Left ventricle myocardium superior (tissue), 1 donor: ENCODE measurements around the gene ZMYND11. TPM values are rescaled to one million over a fixed set of nuclear protein-coding genes. Genes with fewer than 3 reads are reported as not detected.
A peak's percentile ranks its signal among the peaks of the same experiment; 100 is the strongest.

Experiments
- ATAC-seq: fragments of 200-7000 bp; cut with Tn5 transposase; one replicate; pipeline ENCODE4 v1.9.1; 2020; ENCODE audit warnings: mild to moderate bottlenecking, moderate library complexity
- DNase-seq: peaks from one replicate; pipeline ENCODE4 v3.0.0-alpha.2; 2020
- intact Hi-C: fragments of 100-400 bp; cut with micrococcal nuclease; formaldehyde crosslinking; loops from one replicate; pipeline ENCODE4 v1.11.0; 2022
- total RNA-seq: library from RNA; stranded (reverse); fragmentation: NEBNext Ultra II Directional; extraction: Animal tissue kit (Norgen Biotek cat#: 25700); gene quantifications from one replicate; pipeline ENCODE4 v1.2.1, GENCODE V29; 2021
- donor health status: DM: no; HTN: yes; CAD: no; lungs with severe emphysema.

The ZMYND11 gene
- total RNA-seq, 1 donor from 2014 or later, result 80.7 TPM

DNA sequence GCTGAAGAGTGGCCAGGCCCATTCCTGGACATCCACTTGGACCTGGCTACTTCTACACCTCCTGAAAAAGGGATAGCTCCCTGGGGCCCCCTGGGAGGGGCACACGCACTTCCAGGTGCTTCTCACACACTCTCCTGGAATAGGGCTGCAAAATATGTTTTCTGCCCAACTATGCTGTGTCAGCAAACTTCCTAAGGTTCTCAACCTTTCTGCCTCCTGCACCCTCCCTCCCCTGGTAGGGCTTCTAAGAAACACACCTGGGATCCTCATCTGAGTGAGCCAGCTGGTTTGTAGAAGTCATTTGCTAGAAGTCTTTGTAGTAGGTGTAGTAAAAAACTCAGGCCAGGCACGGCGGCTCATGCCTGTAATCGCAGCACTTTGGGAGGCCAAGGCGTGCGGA, 136.5 kb downstream of the ZMYND11 start:
- intact Hi-C loops, result no loop called here
- DNase-seq, result no peak
- ATAC-seq, result no peak

DNA sequence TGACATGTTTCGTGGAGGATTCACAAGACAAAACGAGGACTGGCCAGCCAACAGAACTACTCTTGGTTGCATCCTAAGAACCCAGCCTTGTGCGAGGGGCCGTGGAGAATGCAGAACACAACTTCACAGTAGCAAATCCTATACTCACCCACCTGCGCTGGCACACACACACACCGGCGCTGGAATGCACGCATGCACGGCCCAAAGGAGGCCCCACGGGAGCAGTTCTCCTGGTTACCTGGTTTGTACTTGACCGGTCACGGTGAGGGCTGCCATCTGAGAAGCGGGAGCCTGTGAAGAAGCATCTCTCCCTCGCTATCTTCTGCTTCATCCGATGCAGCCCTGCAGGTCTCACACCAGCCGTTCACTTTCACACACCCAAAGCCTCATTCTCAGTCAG, 137.8 kb downstream of the ZMYND11 start:
- no peak for DNase-seq
- no peak for ATAC-seq
- intact Hi-C loops, result no loop called here

DNA sequence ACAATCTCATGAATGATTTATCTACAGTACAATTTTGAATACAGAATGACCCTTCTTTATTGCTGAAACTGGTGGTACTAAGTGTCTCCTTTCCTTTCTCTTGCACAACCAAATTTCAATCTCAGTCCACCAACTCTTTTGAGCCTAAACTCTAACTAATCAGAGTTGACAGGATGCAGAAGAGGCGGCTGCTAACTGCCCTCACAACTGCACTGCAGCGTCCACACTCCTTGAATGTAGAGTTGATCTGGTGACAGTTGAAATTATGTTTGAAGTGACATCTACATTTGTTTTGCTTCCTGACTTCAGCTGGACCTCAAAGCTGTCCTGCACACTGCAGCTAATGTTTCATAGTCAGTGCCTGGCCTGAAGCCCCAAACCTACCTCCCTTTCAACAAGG, 139.6 kb downstream of the ZMYND11 start:
- DNase-seq (no peak), ATAC-seq (no peak)
- intact Hi-C loops, result no loop called here

DNA sequence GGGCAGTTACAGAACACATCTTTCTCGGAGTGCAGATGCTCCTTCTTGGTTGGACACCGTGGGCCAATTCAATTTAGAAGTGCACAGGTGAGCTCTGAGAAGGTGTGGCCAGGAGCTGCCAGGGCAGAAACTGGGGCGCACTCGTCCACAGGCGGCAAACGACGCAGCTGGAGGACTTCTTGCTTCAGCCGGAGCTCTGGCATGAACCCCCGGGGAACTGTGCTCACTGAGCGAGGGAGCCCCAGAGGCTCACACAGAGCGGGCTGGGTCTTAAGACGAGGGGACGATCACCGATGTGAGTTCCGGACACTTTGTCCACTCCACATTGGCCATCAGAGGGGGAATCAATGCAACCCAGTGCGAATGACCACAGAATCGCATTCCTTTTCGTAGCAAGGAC, 140.4 kb downstream of the ZMYND11 start:
- intact Hi-C loops, result no loop called here
- no peak for DNase-seq
- ATAC-seq, result no peak

DNA sequence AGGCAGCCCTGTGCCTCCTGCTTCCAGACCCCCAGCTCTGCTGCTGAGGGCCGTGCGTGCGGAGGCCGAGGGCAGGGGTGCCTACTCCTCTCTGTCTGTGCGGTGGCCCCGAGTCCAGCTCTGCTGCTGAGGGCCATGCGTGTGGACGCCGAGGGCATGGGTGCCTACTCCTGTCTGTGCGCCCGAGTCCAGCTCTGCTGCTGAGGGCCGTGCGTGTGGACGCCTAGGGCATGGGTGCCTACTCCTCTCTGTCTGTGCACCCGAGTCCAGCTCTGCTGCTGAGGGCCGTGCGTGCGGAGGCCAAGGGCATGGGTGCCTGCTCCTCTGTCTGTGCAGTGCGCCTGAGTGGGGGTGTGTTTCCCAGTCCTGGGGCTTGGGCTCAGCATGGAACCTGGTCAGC, 142.7 kb downstream of the ZMYND11 start:
- intact Hi-C loops, result no loop called here
- no peak for ATAC-seq
- DNase-seq, result no peak

DNA sequence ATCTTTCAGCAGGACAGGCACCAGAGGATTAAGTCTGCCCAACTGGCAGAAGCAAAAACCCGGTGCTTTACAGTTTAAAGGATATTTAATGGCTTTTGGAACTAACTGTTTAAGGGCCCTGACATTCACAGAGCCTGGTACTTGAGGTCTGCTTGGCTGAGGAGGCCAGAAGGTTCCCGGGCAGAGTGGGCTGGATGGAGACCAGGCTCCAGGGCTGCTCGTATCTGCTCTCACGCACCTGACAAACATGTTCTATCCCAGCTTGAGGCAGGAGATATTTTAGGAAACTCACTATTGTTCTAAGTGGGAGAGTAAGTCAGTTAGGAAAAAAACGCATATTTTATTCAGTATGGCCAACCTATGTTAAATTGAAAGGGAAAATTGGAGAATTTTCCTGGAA, 143.5 kb downstream of the ZMYND11 start:
- no peak for DNase-seq
- ATAC-seq, result peak; percentile 89
- intact Hi-C loops, result no loop called here

DNA sequence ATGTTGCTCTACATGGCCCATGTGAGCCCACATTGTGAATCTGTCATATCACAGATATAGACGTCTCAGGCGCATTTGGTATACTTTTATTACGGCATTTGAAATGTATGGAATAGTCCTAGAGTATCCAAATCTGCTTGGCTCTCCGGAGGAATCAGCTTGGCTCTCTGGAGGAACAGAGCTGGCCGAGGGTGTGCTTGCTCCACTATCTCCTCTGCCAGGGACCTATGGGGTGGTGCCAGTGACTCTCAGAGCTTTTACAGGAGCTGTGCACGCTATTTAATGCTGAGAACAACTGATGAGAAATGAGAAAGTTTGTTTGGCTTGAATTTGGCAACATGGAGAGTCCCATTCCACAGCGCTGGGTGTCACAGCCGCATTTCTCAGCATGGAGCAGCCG, 144.0 kb downstream of the ZMYND11 start:
- DNase-seq, result no peak
- ATAC-seq, result peak; percentile 78
- intact Hi-C loops, result no loop called here

DNA sequence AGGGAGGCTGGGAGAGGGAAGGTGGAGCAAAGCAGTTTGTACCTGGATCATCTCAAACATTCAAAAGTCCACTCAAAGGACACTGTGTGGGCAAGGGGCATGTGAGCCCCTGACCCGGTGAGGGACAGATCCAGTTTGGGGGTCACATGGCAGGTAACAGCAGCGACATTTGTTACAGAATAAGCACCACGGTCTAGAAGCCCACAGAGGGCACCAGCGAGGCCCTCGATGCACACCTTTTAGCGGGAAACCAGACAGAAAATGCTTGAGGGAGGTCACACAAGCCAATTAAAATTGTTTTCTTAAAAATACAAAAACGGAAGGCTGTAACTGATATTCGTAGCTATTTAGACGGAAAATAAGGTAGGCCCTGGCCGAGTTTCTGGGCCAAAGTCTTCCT, 144.4 kb downstream of the ZMYND11 start:
- intact Hi-C loops, result no loop called here
- no peak for ATAC-seq
- no peak for DNase-seq

DNA sequence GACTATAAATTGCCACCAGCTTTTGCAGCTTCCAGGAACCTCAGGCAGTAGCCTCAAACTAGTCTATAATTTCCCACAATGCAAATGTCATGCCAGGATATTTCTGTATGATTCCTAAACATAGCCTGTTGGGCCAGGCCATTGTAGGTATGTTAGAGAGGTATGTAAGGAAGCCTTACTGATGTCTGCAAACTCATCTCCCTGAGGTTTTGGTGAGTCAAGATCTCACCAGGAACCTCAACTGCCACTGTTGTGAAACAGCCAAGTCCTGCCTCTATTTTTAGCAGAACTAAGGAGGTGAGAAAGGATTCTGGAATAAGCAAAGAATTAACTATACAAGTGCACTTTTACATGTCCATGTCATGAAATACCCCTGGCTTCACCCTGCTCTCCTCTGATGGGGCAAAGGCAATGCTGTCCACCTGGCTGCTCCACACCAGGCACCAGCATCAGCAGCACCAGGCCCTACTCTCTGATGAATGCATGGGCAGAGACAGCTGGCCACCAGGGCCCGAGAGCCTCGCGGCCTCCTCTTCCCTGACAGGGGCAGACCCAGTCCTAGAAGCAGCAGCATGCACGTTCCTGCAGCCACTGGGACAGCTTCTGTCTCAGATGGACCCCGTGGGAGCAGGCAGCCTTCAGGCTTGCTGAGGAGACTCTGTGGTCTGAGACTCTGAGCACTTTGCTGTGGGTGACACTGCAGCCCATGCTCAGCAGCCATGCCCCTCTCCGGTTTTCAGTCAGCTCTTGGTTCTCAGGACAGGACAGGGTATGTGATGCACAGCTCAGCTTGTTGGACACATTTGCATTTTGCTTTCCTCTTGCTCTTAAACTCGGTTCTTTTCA, 147.3 kb downstream of the ZMYND11 start:
- intact Hi-C loops, result no loop called here
- DNase-seq (no peak), ATAC-seq (no peak)

DNA sequence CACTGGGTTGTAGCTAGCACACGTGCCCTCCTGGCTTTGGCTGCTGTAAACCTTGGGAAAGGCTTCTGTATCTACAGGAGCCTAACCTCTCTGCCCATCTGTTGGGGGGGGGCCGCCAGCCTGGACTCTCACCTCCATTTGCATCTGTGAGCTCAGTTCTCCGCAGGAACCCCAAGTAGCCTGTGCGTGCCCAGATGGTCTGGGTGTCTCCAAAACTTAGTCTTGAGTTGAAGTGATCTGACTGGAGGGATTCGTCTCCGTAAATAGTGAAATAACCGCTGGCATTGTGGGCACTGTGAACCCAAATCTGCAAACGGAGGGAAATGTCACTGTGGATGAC, 147.9 kb downstream of the ZMYND11 start:
- ATAC-seq (no peak), DNase-seq (no peak)
- intact Hi-C loops, result no loop called here

DNA sequence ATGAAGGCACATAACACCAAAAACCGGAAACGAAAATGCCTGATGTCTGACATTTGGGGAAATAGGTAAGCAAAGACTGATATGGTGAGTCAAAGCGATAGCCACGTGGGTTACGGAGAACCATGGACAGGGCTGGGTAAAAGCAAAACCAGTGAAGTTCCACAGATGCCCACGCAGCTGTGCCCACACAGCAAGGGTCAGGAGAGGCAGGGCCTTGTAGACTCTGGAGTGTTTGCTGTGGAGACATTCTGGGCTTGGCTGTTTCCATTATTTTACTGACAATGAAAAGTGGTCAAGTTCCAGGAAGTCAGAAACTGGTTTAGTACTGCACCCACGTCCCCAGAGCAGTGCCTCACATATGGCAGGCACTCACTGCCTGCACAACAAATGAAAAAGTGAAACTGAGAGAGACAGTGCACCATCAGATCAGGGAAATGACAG, 148.7 kb downstream of the ZMYND11 start:
- intact Hi-C loops, result no loop called here
- DNase-seq (no peak), ATAC-seq (no peak)

DNA sequence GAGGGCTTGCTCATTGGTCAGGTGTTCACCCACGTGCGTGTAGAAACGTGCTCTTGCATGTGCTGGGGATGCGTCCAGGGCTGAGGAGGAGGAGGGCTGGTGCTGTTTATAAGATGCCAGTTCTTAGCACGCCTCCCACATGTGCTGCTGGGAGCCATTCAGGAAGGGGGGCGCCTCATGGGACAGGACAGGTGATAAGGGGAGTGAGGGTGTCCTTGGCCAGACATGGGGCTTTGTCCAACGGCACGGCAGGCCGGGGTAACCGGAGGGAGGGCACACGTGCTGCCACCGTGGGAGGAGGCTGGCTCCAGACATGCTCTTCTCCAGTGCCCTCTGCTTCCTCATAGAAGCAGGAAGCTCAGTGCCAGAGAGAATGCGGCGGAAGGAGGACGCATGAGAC, 150.0 kb downstream of the ZMYND11 start:
- peak; percentile 62 for ATAC-seq
- no peak for DNase-seq
- intact Hi-C loops, result no loop called here

DNA sequence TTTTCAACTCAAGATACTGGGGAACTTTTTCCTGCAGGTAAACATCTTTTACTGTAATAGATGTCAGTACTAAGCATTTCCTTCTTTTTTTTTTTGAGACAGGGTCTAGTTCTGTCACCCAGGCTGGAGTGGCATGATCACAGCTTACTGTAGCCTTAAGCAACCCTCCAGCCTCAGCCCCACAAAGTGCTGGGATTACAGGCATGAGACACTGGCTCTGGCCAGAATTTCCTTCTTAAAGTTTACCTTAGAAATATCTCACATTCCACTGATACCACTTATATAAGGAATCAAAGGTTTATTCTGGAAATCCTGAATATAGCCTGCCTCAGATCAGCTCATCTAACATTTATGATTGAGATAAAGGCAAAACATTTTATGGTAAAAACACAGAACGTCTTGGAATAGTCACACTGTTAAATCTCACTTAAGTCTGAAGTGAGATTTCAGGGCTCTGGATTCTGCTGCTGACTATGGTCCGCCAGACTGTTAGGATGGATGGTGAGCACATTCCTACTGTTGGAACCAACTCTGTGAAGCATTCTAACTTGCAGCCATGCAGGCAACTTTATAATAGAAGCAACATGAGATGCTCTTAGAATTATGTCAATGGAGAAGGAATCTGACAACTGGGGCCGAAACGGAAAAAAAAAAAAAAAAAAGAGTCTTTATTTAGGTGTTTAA, 151.9 kb downstream of the ZMYND11 start:
- no peak for ATAC-seq
- DNase-seq, result no peak
- intact Hi-C loops, result no loop called here

DNA sequence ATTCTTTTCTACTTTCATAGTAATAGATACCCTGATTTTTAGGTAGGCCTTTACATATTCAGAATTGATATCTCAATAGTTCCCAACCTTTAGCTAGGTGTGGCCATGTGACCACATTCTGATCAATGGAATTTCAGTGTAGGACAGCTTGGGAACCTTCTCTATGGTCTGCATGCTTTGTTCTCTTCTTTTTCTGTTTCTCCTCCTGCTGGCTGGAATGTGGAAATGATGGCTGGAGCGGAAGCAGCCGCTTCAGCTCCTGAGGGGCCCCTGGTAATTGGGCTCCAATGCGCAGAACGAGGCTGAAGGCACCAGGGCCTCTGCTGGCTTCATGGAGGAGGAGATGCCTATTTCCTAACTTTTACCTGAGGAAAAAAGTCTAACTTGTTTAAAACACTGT, 152.6 kb downstream of the ZMYND11 start:
- ATAC-seq (no peak), DNase-seq (no peak)
- intact Hi-C loops, result no loop called here

DNA sequence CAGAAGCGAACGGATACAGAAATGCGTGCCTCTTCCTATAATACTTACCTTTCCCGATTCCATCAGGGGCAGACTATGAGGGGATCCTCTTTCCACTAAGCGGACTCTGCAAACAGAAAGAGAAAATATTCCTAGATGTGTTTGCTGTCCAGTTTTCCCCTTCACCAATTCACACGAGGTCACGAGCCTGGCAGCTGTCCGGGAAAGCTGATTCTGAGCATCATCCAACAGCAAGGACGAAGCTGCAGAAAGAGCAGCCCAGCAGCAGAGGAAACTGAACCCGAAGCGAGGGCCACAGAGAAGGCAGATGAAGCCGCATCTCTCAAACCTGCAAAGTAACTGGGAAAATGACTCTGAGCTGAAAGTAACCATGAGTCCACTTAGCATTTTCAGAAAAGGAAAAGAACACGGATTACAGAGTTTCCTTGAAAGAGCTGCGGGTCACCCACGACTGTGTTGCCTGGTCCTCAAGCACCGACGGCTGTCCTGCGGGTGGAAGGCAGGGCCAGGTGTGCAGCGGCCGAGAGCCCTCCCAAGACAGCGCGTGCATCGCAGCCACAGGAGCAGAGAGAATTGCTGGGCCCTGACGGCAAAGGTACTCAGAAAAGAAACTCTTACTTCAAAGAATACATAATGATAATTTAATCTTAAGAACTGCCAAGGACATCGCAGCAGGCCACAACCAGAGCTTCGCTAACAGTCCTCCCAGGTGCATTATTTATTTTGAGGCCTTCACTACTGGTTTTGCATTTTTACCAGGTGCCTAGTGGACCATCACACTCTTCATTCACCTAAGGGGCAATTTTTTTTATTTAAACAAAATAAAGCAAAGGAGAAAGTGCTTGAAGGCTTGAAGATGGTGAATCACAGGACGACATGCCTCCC, 153.3 kb downstream of the ZMYND11 start:
- ATAC-seq, result no peak
- intact Hi-C loops, result no loop called here
- no peak for DNase-seq

DNA sequence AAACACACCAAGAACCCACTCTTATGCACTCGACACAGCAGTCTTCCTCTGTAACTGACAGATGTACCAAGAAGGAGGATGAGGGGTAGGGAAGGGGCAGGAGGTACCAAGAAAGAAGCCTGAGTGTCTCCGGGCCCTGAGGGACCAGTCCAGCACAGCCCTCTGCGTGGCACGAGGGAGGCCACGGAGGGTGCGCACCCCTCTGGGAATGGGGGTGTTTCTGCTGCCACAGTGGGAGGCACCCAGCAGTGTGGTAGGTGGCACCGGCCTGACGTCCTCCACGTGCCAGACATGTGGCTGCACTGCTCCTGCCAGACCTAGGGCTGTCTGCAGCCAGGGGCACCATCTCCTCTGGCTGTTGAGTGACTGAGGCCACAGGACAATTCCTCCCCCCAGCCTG, 154.3 kb downstream of the ZMYND11 start:
- ATAC-seq (no peak), DNase-seq (no peak)
- intact Hi-C loops, result no loop called here

DNA sequence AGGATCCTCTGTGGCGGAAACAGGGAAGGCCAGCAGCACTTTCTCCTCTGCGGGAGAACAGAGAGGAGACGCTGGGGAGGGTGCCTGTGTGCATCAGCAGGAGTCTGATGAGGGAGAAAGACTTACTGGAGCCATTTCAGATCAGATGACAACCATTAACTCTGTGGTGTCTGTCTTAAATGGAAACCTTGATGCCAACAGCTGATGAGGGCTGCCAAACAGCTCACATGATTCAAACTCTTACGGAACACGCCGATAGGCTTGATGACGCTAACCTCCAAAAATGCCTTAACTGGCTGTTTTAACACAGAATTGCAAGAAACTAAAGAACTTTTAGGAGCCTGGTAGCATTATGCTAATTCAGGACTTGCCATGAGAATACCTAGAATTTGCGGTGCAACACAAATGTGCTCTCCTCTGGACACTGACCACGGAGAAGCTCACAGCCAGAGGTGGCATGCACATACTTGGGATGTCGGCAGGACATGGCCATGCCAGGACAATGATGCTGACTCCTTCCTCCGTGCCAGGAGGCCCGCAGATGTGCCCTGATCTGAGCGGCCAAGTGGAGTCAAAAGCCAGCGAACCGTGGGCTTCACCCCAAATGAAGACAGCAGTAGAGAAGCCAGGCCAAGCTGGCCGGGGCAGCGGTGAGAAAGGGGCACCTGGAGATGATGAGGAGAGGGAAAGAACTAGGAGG, 154.9 kb downstream of the ZMYND11 start:
- intact Hi-C loops, result no loop called here
- ATAC-seq (no peak), DNase-seq (no peak)

DNA sequence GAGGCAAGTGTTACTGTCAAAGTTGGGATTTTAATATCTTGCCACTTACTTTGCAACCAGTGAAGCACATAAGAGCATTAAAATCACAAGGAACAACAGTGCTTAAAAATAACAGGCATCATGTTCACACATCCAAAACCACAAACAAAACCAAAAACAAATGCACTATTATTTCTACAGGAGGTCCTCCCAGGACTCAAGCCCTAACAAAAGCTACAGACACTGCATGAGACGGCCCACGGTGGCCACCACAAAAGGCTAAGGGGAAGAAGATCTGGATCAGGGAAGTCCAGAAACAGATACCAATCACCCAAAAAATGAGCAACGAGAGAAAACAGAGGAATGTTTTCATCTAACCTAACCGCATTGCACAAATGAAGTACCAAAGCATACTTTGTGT, 158.4 kb downstream of the ZMYND11 start:
- intact Hi-C loops, result no loop called here
- no peak for ATAC-seq
- no peak for DNase-seq

DNA sequence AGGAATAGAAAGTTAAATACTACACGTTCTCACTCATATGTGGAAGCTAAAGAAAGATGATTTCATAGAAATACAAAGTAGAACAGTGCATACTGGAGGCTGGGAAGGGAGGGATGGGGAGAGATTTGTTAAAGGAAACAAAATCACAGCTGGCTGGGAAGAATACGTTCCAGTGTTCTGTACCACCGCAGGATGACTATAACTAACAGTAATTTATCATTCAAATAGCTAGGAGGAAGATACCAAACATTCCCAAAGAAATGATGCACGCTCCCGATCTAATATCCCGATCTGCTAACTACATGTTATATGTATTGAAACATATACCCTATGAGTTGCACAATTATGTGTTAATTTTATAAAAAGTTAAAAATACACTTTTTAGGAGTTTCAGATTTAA, 162.3 kb downstream of the ZMYND11 start:
- DNase-seq, result no peak
- intact Hi-C loops, result no loop called here
- ATAC-seq, result peak; percentile 50

DNA sequence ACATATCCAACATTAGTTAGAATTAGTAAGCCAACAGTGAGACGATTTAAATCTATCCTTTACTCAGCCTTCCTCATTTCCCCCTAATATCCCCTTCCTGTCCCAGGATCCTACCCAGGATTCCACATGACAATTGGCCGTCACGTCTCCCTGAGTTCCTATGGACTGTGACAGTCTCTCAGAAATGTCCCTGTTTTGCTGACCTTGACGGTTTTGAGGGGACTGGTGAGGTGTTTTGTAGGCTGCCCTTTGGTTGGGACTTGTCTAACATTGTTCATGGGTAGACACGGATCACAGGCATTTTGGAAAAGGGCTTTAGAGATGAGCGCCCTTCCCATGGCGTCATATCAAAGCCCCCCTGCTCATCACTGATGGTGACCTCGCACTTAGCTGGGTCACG, 162.8 kb downstream of the ZMYND11 start:
- ATAC-seq (no peak), DNase-seq (no peak)
- intact Hi-C loops, result no loop called here
